H1 (cell line): ENCODE results near the gene G6PC1. TPM values are rescaled to one million over a fixed set of nuclear protein-coding genes. Genes with fewer than 3 reads are reported as not detected.

Experiments used
- CTCF ChIA-PET: fragments of 300-600 bp; sonication (Branson Sonifier 250); formaldehyde crosslinking; loops from one replicate; lab custom pipeline; 2021; ENCODE audit not compliant: partially characterized antibody; lab: Charles Lee
- POLR2A ChIA-PET: fragments of 300-600 bp; sonication (Branson Sonifier 250); formaldehyde crosslinking; loops from one replicate; lab custom pipeline; 2021; ENCODE audit warnings: inconsistent platforms; ENCODE audit not compliant: partially characterized antibody; lab: Charles Lee
- DNase-seq, 2 experiments: peaks; one replicate each; pipeline versions ENCODE4 v3.0.0 to v3.0.0-alpha.2; 2010 to 2022; ENCODE audit warnings: low spot score in 2 of 2, low read depth in 1 of 2, mixed read lengths in 1 of 2
- FAIRE-seq: peaks from 2 replicates; lab custom pipeline; 2011; peaks lifted over from hg19 to GRCh38; lab: Jason Lieb, UNC
- H2AFZ ChIP-seq: 2 replicates; pipeline ENCODE4 v1.8.1; 2012; ENCODE audit warnings: low read length, inconsistent platforms
- H2AK5ac ChIP-seq: 2 replicates; pipeline ENCODE4 v1.6.1; 2013; ENCODE audit warnings: low read depth, low read length
- H2BK120ac ChIP-seq: replicated peaks from 2 replicates; pipeline ENCODE3; 2013; ENCODE audit warnings: low read depth, low read length, inconsistent platforms
- H2BK12ac ChIP-seq: 2 replicates; pipeline ENCODE4 v1.6.1; 2013; ENCODE audit warnings: low read depth, low read length
- H2BK15ac ChIP-seq: 2 replicates; pipeline ENCODE4 v1.6.1; 2013; ENCODE audit warnings: low read length
- H2BK20ac ChIP-seq: 2 replicates; pipeline ENCODE4 v1.6.1; 2013; ENCODE audit warnings: low read length
- H2BK5ac ChIP-seq: 2 replicates; pipeline ENCODE4 v1.6.1; 2013; ENCODE audit warnings: low read depth, low read length
- H3K14ac ChIP-seq: 2 replicates; pipeline ENCODE4 v1.6.1; 2013; ENCODE audit warnings: inconsistent platforms; ENCODE audit not compliant: insufficient read length
- H3K18ac ChIP-seq: 2 replicates; pipeline ENCODE4 v1.6.1; 2013; ENCODE audit warnings: low read length; ENCODE audit errors: extremely low read depth
- H3K23ac ChIP-seq: 2 replicates; pipeline ENCODE4 v1.6.1; 2013; ENCODE audit warnings: inconsistent platforms; ENCODE audit not compliant: insufficient read length
- H3K23me2 ChIP-seq: 2 replicates; pipeline ENCODE4 v1.6.1; 2013; ENCODE audit warnings: low read depth, low read length
- H3K27ac ChIP-seq: 2 replicates; pipeline ENCODE4 v1.6.1; 2011; ENCODE audit warnings: low read depth, low read length, inconsistent platforms
- H3K27me3 ChIP-seq, 4 experiments: replicated peaks in 1 of 4; 1 replicate in 1 of 4; 2 replicates in 3 of 4; pipeline versions ENCODE4 v1.6.1 to v1.8.1; 2011 to 2013; ENCODE audit warnings: low read length in 3 of 4, mild to moderate bottlenecking in 3 of 4, inconsistent platforms in 2 of 4, mixed read lengths in 2 of 4, moderate library complexity in 1 of 4; ENCODE audit not compliant: control insufficient read depth in 3 of 4, insufficient read depth in 3 of 4; ENCODE audit errors: extremely low read depth in 1 of 4
- H3K36me3 ChIP-seq, 4 experiments: 2 replicates each; pipeline versions ENCODE4 v1.6.1 to v1.8.1; 2011 to 2013; ENCODE audit warnings: mild to moderate bottlenecking in 4 of 4, low read length in 3 of 4, moderate library complexity in 2 of 4, control low read depth in 1 of 4, inconsistent platforms in 1 of 4; ENCODE audit not compliant: insufficient read depth in 4 of 4, control insufficient read depth in 2 of 4
- H3K4ac ChIP-seq: replicated peaks from 2 replicates; pipeline ENCODE3; 2013; ENCODE audit warnings: low read length, low read depth, mixed read lengths, inconsistent platforms; ENCODE audit not compliant: insufficient read length
- H3K4me1 ChIP-seq, 4 experiments: replicated peaks in 1 of 4; 1 replicate in 1 of 4; 2 replicates in 3 of 4; pipeline versions ENCODE4 v1.6.1 to v1.8.1; 2011 to 2013; ENCODE audit warnings: low read length in 3 of 4, inconsistent platforms in 2 of 4, mixed read lengths in 1 of 4; ENCODE audit not compliant: insufficient read depth in 4 of 4, control insufficient read depth in 3 of 4
- H3K4me2 ChIP-seq, 2 experiments: 2 replicates each; pipeline versions ENCODE4 v1.6.1 to v1.8.1; 2011 to 2013; ENCODE audit warnings: low read depth in 2 of 2, low read length in 2 of 2, control low read depth in 1 of 2, inconsistent platforms in 1 of 2, mild to moderate bottlenecking in 1 of 2; ENCODE audit not compliant: insufficient read depth in 1 of 2
- H3K4me3 ChIP-seq, 4 experiments: fragments of 200-600, 300-600 bp in 1 of 4; sonication (generic), shearing (Covaris generic), sonication (Bioruptor Twin) in 1 of 4; 2 replicates each; pipeline versions ENCODE4 v1.5.1 to v1.8.1; 2011 to 2016; ENCODE audit warnings: low read length in 4 of 4, low read depth in 3 of 4, control low read depth in 2 of 4, inconsistent platforms in 2 of 4, mild to moderate bottlenecking in 2 of 4, mixed read lengths in 1 of 4, moderate library complexity in 1 of 4; ENCODE audit not compliant: insufficient read depth in 2 of 4; ENCODE audit errors: extremely low read depth in 1 of 4
- H3K56ac ChIP-seq: replicated peaks from 2 replicates; pipeline ENCODE3; 2013; ENCODE audit warnings: low read depth, mild to moderate bottlenecking, mixed read lengths, low read length, inconsistent platforms; ENCODE audit not compliant: insufficient read length
- H3K79me1 ChIP-seq: 2 replicates; pipeline ENCODE4 v1.6.1; 2013; ENCODE audit warnings: low read depth, low read length, control low read depth
- H3K79me2 ChIP-seq, 2 experiments: 2 replicates each; pipeline versions ENCODE4 v1.6.1 to v1.8.1; 2012 to 2013; ENCODE audit warnings: low read length in 2 of 2, mild to moderate bottlenecking in 2 of 2, inconsistent platforms in 1 of 2; ENCODE audit not compliant: insufficient read depth in 2 of 2, control insufficient read depth in 1 of 2
- H3K9ac ChIP-seq, 4 experiments: replicated peaks in 1 of 4; 1 replicate in 1 of 4; 2 replicates in 3 of 4; pipeline versions ENCODE4 v1.6.1 to v1.8.1; 2011 to 2013; ENCODE audit warnings: low read depth in 3 of 4, low read length in 3 of 4, control low read depth in 2 of 4, mild to moderate bottlenecking in 2 of 4, moderate library complexity in 2 of 4, inconsistent platforms in 1 of 4; ENCODE audit errors: extremely low read depth in 1 of 4
- H3K9me3 ChIP-seq, 2 experiments: 2 replicates each; pipeline versions ENCODE4 v1.6.1 to v1.8.1; 2012 to 2013; ENCODE audit warnings: mild to moderate bottlenecking in 2 of 2, moderate library complexity in 2 of 2, control low read depth in 1 of 2, inconsistent platforms in 1 of 2, low read depth in 1 of 2, low read length in 1 of 2, mixed read lengths in 1 of 2; ENCODE audit not compliant: insufficient read depth in 2 of 2
- H4K20me1 ChIP-seq, 2 experiments: replicated peaks in 1 of 2; 2 replicates each; pipeline versions ENCODE3 to v1.8.1; 2011 to 2013; ENCODE audit warnings: inconsistent platforms in 2 of 2, low read length in 2 of 2, mild to moderate bottlenecking in 1 of 2; ENCODE audit not compliant: insufficient read depth in 2 of 2, control insufficient read depth in 1 of 2
- H4K5ac ChIP-seq: 2 replicates; pipeline ENCODE4 v1.6.1; 2013; ENCODE audit warnings: low read length, low read depth, mixed read lengths, inconsistent platforms; ENCODE audit not compliant: insufficient read length
- H4K8ac ChIP-seq: 2 replicates; pipeline ENCODE4 v1.8.0; 2013; ENCODE audit warnings: mild to moderate bottlenecking, moderate library complexity, low read length, inconsistent platforms; ENCODE audit not compliant: insufficient read depth; ENCODE audit errors: extremely low read depth
- H4K91ac ChIP-seq: replicated peaks from 2 replicates; pipeline ENCODE3; 2013; ENCODE audit warnings: low read length, mixed read lengths, inconsistent platforms; ENCODE audit not compliant: insufficient read length
- ATF2 ChIP-seq: IDR thresholded peaks from 2 replicates; pipeline ENCODE4 v1.6.1; 2012; ENCODE audit warnings: low read length, inconsistent platforms
- BCL11A ChIP-seq, 2 experiments: IDR thresholded peaks; one replicate each; pipeline ENCODE4 v1.6.1; 2011; ENCODE audit warnings: low read depth in 2 of 2, low read length in 2 of 2, mild to moderate bottlenecking in 2 of 2
- CEBPB ChIP-seq: IDR thresholded peaks from 2 replicates; pipeline ENCODE4 v1.6.1; 2012; ENCODE audit warnings: low read depth, low read length
- CREB1 ChIP-seq: IDR thresholded peaks from 2 replicates; pipeline ENCODE4 v1.6.1; 2012; ENCODE audit warnings: inconsistent platforms
- PHF8 ChIP-seq: fragments of 200-600 bp; sonication (generic); conservative IDR thresholded peaks from 2 replicates; pipeline ENCODE4 v1.7.1; 2012; ENCODE audit warnings: low read depth, mild to moderate bottlenecking, inconsistent platforms, low read length, moderate library complexity
- POLR2AphosphoS5 ChIP-seq: IDR thresholded peaks from 2 replicates; pipeline ENCODE4 v1.6.1; 2011; ENCODE audit warnings: low read depth, low read length
- RXRA ChIP-seq: IDR thresholded peaks from 2 replicates; pipeline ENCODE4 v1.6.1; 2011; ENCODE audit warnings: low read depth, mild to moderate bottlenecking, low read length, moderate library complexity; ENCODE audit not compliant: insufficient read depth
- SIX5 ChIP-seq: IDR thresholded peaks from 2 replicates; pipeline ENCODE4 v1.6.1; 2011; ENCODE audit warnings: mild to moderate bottlenecking, low read depth, low read length
- USF2 ChIP-seq: IDR thresholded peaks from 2 replicates; pipeline ENCODE4 v1.6.1; 2011; ENCODE audit warnings: low read length, improper control_type of control experiment
- WGBS, 2 experiments: shearing (Covaris generic) in 1 of 2; methylation state at CpG; one replicate each; pipeline versions ENCODE4 v1.1.6 to v1.1.7; 2013 to 2015; ENCODE audit warnings: low lambda C conversion rate in 2 of 2, mixed read lengths in 2 of 2, inconsistent platforms in 1 of 2, low coverage in 1 of 2, missing lambda C conversion rate in 1 of 2; ENCODE audit not compliant: insufficient replicate concordance in 2 of 2, insufficient coverage in 1 of 2, insufficient read length in 1 of 2; ENCODE audit errors: extremely low coverage in 1 of 2, missing lambda C conversion rate in 1 of 2; 5-methylcytosine and 5-hydroxymethylcytosine counted together
- polyA plus RNA-seq, 7 experiments: library from polyadenylated mRNA; depleted of rRNA in 3 of 7; stranded (reverse) in 5 of 7; unstranded in 2 of 7; fragments of >200 nt in 5 of 7; fragments of 200-250 nt in 2 of 7; gene quantifications; 1 replicate in 5 of 7; 2 replicates in 1 of 7; 4 replicates in 1 of 7; pipeline versions ENCODE4 v1.2.1 to v1.2.3, GENCODE V29; 2011 to 2013; ENCODE audit warnings: missing spikeins in 2 of 7, mixed read lengths in 2 of 7
- total RNA-seq: library from RNA; stranded (reverse); fragmentation: NEBNext Ultra II Directional; extraction: Animal tissue kit (Norgen Biotek cat#: 25700); gene quantifications from 2 replicates; pipeline ENCODE4 v1.2.1, GENCODE V29; 2021

G6PC1 gene
- total and polyA plus RNA-seq, 2 of the 8 experiments (the other 6 are each of a cell fraction or from before 2014, with no cell fraction given) = 0.02 TPM; not detected in 1

- Histone ChIP-seq H3K23ac (no peak overlapping the region), H3K18ac (no peak overlapping the region), H2BK15ac (no peak overlapping the region), H3K9me3 (no peaks in the 10 kb centered on the region), H3K56ac (no peak overlapping the region), H3K4ac (no peak overlapping the region), H2BK120ac (no peak overlapping the region), H3K79me1 (no peaks in the 10 kb centered on the region)
- TF ChIP-seq RXRA (no peak), CEBPB (no peak), PHF8 (no peak), ATF2 (no peak), POLR2AphosphoS5 (no peak), BCL11A (IDR thresholded peaks at IDR 0.05; ENCODE audit: low read depth in 2 of 2, low read length in 2 of 2) (no peak), USF2 (no peak), SIX5 (no peak), CREB1 (no peak)
- TF ChIP-seq, all 59 proteins: peak for 0
- H3K79me2 ChIP-seq = no peaks in the 10 kb centered on the region
- 70% methylated on average over 2 of the region's 2 CpGs; no CpG with 5 or more reads in 1 of the 2 experiments for WGBS, 2 experiments
- peaks cover 0 to 8% (median 2%) of the 10 kb centered on the region in 4 experiments; a peak in 3 of 7 replicates for H3K4me1 ChIP-seq
- ChIA-PET POLR2A (interaction anchor here (0.7 to 1.0 kb wide), 2 partner anchors 51 to 89 kb away, joined by 3 to 5 read pairs; partner anchors contain the start of gene AOC2), CTCF (interaction anchor here (0.6 to 2.0 kb wide), 5 partner anchors 9 to 71 kb away, joined by 3 to 9 read pairs (median 3); partner anchors contain the start of genes AOC2 and BECN1)
- no peak overlapping the region for H2BK5ac ChIP-seq
- H2BK20ac ChIP-seq = no peak overlapping the region
- no peak overlapping the region for H2AK5ac ChIP-seq
- H3K4me2 ChIP-seq = no peak overlapping the region
- no peaks in the 10 kb centered on the region for H3K27me3 ChIP-seq
- DNase-seq (no peak), FAIRE-seq (no peak)
- H3K14ac ChIP-seq = no peak overlapping the region
- no peak overlapping the region for H2AFZ ChIP-seq
- no peak overlapping the region for H4K5ac ChIP-seq
- H3K27ac ChIP-seq = no peak overlapping the region
- no peaks in the 10 kb centered on the region for H4K20me1 ChIP-seq
- H3K4me3 ChIP-seq = no peak overlapping the region
- H2BK12ac ChIP-seq = no peak overlapping the region
- no peak overlapping the region for H4K91ac ChIP-seq
- no peak overlapping the region for H3K9ac ChIP-seq
- H3K36me3 ChIP-seq = no peaks in the 10 kb centered on the region
- no peak overlapping the region for H4K8ac ChIP-seq
- H3K23me2 ChIP-seq = no peaks in the 10 kb centered on the region
These were observed 5.4 kb upstream of the G6PC1 start for GRCh38 chr17:42895185-42895555.
